ENCODE results near the gene CHCHD6.

GRCh38 chr3:126992776-126993175 lies 288.7 kb downstream of the CHCHD6 start:
- TF ChIP-seq FOXA1 (IDR thresholded peaks at IDR 0.05) (no peak), ZNF384 (IDR thresholded peaks at IDR 0.05) (no peak), BHLHE40 (IDR thresholded peaks at IDR 0.05; ENCODE audit: borderline replicate concordance) (no peak), SP1 (IDR thresholded peaks at IDR 0.05) (no peak), CTBP1 (IDR thresholded peaks at IDR 0.05; ENCODE audit: borderline replicate concordance) (no peak), L3MBTL2 (conservative IDR thresholded peaks at IDR 0.05) (no peak), NFRKB (IDR thresholded peaks at IDR 0.05) (no peak), HDGF (IDR thresholded peaks at IDR 0.05; ENCODE audit: borderline replicate concordance) (no peak), SUZ12 (IDR thresholded peaks at IDR 0.05) (no peak), ELF4 (IDR thresholded peaks at IDR 0.05) (no peak)

Data from HEK293T (cell line).